ENCODE results near the gene TOMM20.
"Not testable (repeated sequence)": the region's sequence is repeated elsewhere in the genome, so short reads cannot be mapped to it uniquely, and the experiment has no call there.

TOMM20 gene

GRCh38 chr1:235128456-235129328 is at the start of gene TOMM20:
Gene TOMM20, minus strand, starts transcription at chr1:235128837. Its CDS starts 122 bp downstream, at chr1:235128715.
- DNase-seq (ENCODE audit: low spot score) = peak; percentile 94

- no peak for DNase-seq (ENCODE audit: low spot score)
Measured at GRCh38 chr1:235176486-235176885, 47.8 kb upstream of the TOMM20 start.

DNA sequence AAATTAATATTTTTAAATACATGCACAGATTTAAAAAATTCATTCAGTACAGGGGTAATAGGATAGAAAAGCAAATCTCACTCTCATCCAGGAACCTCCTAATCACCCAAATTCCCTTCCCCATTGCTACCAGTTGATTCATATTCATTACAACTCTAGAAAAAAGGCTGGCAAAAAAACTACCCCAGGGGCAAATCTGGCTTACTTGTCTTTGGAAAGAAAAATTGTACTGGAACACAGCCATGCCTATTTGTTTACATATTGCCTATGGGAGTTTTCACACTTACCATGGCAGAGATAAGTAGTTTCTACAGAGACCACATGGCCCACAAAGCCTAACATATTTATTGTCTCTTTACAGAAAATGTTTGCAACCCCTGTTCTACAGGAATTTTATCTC is 41.3 kb upstream of the TOMM20 start:
- no peak for DNase-seq (ENCODE audit: low spot score)

- no peak for DNase-seq (ENCODE audit: low spot score)
Measured at GRCh38 chr1:235168375-235168774, 39.7 kb upstream of the TOMM20 start.

GRCh38 chr1:235161685-235162327 is 33.2 kb upstream of the TOMM20 start:
- no peak for DNase-seq (ENCODE audit: low spot score)

GRCh38 chr1:235160957-235161684 is 32.5 kb upstream of the TOMM20 start, which contains the start of gene RBM34:
Gene RBM34, minus strand, starts transcription at chr1:235161250. Its CDS starts 24 bp downstream, at chr1:235161226.
- DNase-seq (ENCODE audit: low spot score) = peak; percentile 90

GRCh38 chr1:235160383-235160956 is 31.8 kb upstream of the TOMM20 start:
- DNase-seq (ENCODE audit: low spot score) = peak; percentile 48

GRCh38 chr1:235159930-235160329 is 31.3 kb upstream of the TOMM20 start:
- DNase-seq (ENCODE audit: low spot score) = not testable (repeated sequence)

DNA sequence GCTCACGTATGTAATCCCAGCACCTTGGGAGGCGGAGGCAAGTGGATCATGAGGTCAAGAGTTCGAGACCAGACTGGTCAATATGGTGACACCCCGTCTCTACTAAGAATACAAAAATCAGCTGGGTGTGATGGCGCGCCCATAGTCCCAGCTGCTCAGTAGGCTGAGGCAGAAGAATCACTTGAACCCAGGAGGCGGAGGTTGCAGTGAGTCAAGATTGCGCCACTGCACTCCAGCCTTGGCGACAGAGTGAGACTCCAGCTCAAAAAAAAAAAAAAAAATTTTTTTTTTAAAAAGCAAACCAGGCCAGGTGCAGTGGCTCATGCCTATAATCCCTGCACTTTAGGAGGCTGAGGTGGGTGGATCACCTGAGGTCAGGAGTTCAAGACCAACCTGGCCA is 30.6 kb upstream of the TOMM20 start:
- DNase-seq (ENCODE audit: low spot score) = not testable (repeated sequence)

GRCh38 chr1:235158680-235159079 is 30.0 kb upstream of the TOMM20 start:
- no peak for DNase-seq (ENCODE audit: low spot score)

DNA sequence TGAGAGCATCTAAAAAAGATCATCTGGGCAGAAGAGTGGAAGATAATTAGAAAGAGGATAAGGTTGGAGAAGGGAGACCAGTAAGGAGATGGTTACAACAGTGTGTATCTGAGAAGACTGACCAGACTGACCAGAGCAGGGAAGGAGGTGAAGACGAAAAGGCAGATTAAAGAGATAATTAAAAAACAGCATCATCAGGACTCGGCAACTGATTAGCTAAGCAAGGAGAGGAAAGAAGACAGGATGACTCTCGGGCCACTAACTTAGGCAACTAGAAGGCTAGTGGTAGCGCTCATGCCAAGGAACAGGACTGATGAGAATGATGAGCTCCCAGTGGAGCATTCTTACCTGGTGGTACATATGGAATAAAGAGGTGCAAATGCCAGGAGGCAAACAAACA is 28.5 kb upstream of the TOMM20 start:
- DNase-seq (ENCODE audit: low spot score) = no peak

GRCh38 chr1:235156740-235157139 is 28.1 kb upstream of the TOMM20 start:
- DNase-seq (ENCODE audit: low spot score) = no peak

DNA sequence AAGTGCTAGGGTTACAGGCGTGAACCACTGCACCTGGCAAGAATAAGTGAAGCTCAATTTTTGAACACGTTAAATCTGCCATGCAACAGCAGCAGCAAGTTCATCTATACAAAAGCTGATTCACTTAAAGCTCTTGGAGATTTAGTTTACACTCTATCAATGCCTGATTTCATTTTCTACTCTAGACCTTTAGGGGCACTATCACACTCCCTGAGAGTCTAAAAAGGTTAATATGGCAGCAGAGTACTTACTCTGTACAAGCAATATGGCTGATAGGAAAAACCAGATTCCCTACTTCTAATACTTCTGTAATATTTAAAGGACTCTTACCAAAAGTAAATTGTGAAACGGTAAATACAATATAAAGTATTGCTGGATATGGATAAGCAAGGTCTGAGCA is 27.6 kb upstream of the TOMM20 start:
- no peak for DNase-seq (ENCODE audit: low spot score)

- no peak for DNase-seq (ENCODE audit: low spot score)
Measured at GRCh38 chr1:235152235-235152634, 23.6 kb upstream of the TOMM20 start.

DNA sequence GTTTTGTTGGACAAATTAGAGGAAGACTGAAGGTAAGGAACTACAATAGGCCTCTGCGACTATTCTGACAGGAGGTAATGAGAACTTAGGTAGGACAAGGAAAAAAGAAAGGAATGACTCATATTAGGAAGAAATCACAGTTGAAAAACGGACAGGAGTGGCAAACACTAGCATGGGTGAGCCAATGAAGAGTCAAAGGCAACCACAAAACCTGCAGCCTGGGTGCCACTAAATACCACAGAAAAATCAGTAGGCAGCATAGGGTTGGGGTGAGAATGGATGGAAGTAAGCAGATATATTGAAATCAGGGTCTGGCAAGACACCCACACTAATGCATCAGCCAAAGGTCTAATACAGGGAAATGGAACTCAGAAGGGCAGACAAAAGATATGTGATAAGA is 22.4 kb upstream of the TOMM20 start:
- no peak for DNase-seq (ENCODE audit: low spot score)

DNA sequence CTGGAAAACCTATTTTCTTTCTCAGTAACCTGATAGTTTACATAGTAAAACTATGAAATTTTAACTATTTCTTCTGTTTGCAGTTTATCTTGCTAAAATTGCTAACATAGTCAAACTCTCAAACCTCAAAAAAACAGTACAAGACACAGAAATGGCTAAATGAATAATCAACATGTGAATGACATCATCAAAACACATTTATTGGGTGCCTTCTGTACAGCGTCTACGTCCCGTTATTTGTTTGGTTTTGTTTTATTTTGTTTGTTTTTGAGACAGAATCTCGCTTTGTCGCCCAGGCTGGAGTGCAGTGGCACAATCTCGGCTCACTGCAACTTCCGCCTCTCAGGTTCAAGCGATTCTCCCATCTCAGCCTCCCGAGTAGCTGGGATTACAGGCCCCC is 21.2 kb upstream of the TOMM20 start:
- DNase-seq (ENCODE audit: low spot score) = no peak

GRCh38 chr1:235147269-235147668 is 18.6 kb upstream of the TOMM20 start:
- no peak for DNase-seq (ENCODE audit: low spot score)

DNA sequence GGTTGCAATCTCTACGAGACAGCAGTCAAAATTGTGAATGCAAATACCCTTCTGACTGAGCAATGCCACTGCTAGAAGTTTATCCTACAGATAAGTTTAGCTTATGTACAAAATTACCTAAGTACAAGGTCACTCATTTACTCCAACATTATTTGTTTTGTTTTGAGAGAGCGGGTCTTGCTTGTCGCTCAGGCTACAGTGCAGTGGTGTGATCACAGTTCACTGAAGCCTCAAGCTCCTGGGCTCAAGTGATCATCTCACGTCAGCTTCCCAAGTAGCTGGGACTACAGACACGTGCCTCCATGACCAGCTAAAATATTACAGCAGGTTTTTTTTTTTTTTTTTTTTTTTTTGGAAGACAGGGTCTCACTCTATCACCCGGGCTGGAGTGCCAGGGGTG is 17.0 kb upstream of the TOMM20 start:
- no peak for DNase-seq (ENCODE audit: low spot score)

- no peak for DNase-seq (ENCODE audit: low spot score)
Measured at GRCh38 chr1:235142991-235143390, 14.4 kb upstream of the TOMM20 start.

GRCh38 chr1:235139315-235139714 is 10.7 kb upstream of the TOMM20 start:
- DNase-seq (ENCODE audit: low spot score) = no peak

- no peak for DNase-seq (ENCODE audit: low spot score)
Measured at GRCh38 chr1:235138821-235139220, 10.2 kb upstream of the TOMM20 start.

- no peak for DNase-seq (ENCODE audit: low spot score)
Measured at GRCh38 chr1:235136111-235136510, 7.5 kb upstream of the TOMM20 start.

Measured in CD4-positive, alpha-beta T cell treated with Interleukin-6 at 100 ng/mL for 8 hours (primary cell).